OCI-LY3 (cell line): Measurements from ENCODE around the gene SMC3.

Experiments
- CTCF ChIP-seq: fragments of 200-600, 300-600 bp; sonication (generic); IDR thresholded peaks from 2 replicates; pipeline ENCODE4 v1.5.1; 2014; ENCODE audit warnings: antibody characterized with exemption, low read length, low read depth
- EZH2phosphoT487 ChIP-seq: fragments of 200-600 bp; shearing (Covaris generic); IDR thresholded peaks from 2 replicates; pipeline ENCODE4 v1.6.1; 2018; ENCODE audit warnings: antibody characterized with exemption, mixed run types, low read depth

- TF ChIP-seq CTCF (no peak), EZH2phosphoT487 (no peak)
Observed at GRCh38 chr10:110629680-110630191, 62.2 kb downstream of the SMC3 start.
